Endothelial cell of umbilical vein (primary cell): ENCODE data around the gene AKNA. TPM values are rescaled to one million over a fixed set of nuclear protein-coding genes. Genes with fewer than 3 reads are reported as not detected.

Experiments
- BruUV-seq: library from RNA; stranded (reverse); fragments of 400-500 nt; replicated peaks from 2 replicates; lab custom pipeline; 2021; lab: Mats Ljungman, UMichigan
- CTCF ChIA-PET: fragments of 300-600, 350-600 bp; sonication (Branson Sonifier 250); formaldehyde crosslinking; loops from one replicate; lab custom pipeline; 2021; ENCODE audit warnings: antibody characterized with exemption, inconsistent platforms; lab: Charles Lee
- POLR2A ChIA-PET: fragments of 300-600, 350-600 bp; sonication (Branson Sonifier 250); formaldehyde crosslinking; loops from one replicate; lab custom pipeline; 2021; ENCODE audit warnings: antibody characterized with exemption, inconsistent platforms; lab: Charles Lee
- DNase-seq: peaks from one replicate; pipeline ENCODE4 v3.0.0-alpha.2; 2011; ENCODE audit warnings: low read depth, low spot score
- FAIRE-seq: peaks from 2 replicates; lab custom pipeline; 2011; peaks lifted over from hg19 to GRCh38; lab: Jason Lieb, UNC
- H2AFZ ChIP-seq: 2 replicates; pipeline ENCODE4 v1.6.0; 2012; ENCODE audit warnings: low read depth, low read length, control low read depth, inconsistent platforms
- H3K27ac ChIP-seq: 2 replicates; pipeline ENCODE4 v1.5.1; 2011; ENCODE audit warnings: low read depth, mild to moderate bottlenecking, control low read depth, low read length, moderate library complexity; ENCODE audit not compliant: insufficient read depth
- H3K27me3 ChIP-seq, 2 experiments: 2 replicates each; pipeline versions ENCODE4 v1.6.0 to v1.6.1; 2011; ENCODE audit warnings: low read length in 2 of 2, mixed read lengths in 1 of 2; ENCODE audit not compliant: control insufficient read depth in 2 of 2, insufficient read depth in 2 of 2
- H3K36me3 ChIP-seq, 2 experiments: 2 replicates in 1 of 2; 3 replicates in 1 of 2; pipeline ENCODE4 v1.5.1; 2011; ENCODE audit warnings: low read length in 2 of 2, mild to moderate bottlenecking in 1 of 2, moderate library complexity in 1 of 2; ENCODE audit not compliant: control insufficient read depth in 2 of 2, insufficient read depth in 2 of 2; ENCODE audit errors: extremely low read depth in 1 of 2
- H3K4me1 ChIP-seq: 3 replicates; pipeline ENCODE4 v1.5.1; 2011; ENCODE audit warnings: mild to moderate bottlenecking, low read length; ENCODE audit not compliant: control insufficient read depth, insufficient read depth; ENCODE audit errors: extremely low read depth
- H3K4me2 ChIP-seq: 2 replicates; pipeline ENCODE4 v1.6.1; 2011; ENCODE audit warnings: low read length, control low read depth, mixed read lengths; ENCODE audit not compliant: insufficient read depth
- H3K4me3 ChIP-seq, 3 experiments: fragments of 200-600 bp in 1 of 3; sonication (generic), shearing (Covaris generic) in 1 of 3; replicated peaks in 1 of 3; 2 replicates each; pipeline ENCODE4 v1.5.1; 2011 to 2016; ENCODE audit warnings: control low read depth in 3 of 3, low read length in 3 of 3, mild to moderate bottlenecking in 2 of 3, inconsistent platforms in 1 of 3, low read depth in 1 of 3, moderate library complexity in 1 of 3; ENCODE audit not compliant: insufficient read depth in 1 of 3
- H3K79me2 ChIP-seq: 2 replicates; pipeline ENCODE4 v1.6.0; 2012; ENCODE audit warnings: low read length, inconsistent platforms; ENCODE audit not compliant: control insufficient read depth, insufficient read depth
- H3K9ac ChIP-seq: replicated peaks from 2 replicates; pipeline ENCODE3; 2011; ENCODE audit warnings: low read length, control low read depth; ENCODE audit not compliant: insufficient read depth; ENCODE audit errors: extremely low read depth
- H3K9me1 ChIP-seq: replicated peaks from 3 replicates; pipeline ENCODE4 v1.6.0; 2011; ENCODE audit warnings: mild to moderate bottlenecking, low read length; ENCODE audit not compliant: control insufficient read depth, insufficient read depth; ENCODE audit errors: extremely low read depth
- H3K9me3 ChIP-seq: replicated peaks from 2 replicates; pipeline ENCODE4 v1.5.1; 2012; ENCODE audit warnings: low read length, inconsistent platforms; ENCODE audit not compliant: control insufficient read depth, insufficient read depth
- H4K20me1 ChIP-seq: replicated peaks from 2 replicates; pipeline ENCODE3; 2011; ENCODE audit warnings: mild to moderate bottlenecking, low read length; ENCODE audit not compliant: control insufficient read depth, insufficient read depth; ENCODE audit errors: extremely low read depth
- EZH2 ChIP-seq: IDR thresholded peaks from 2 replicates; pipeline ENCODE4 v1.6.1; 2012; ENCODE audit warnings: borderline replicate concordance, low read depth, mild to moderate bottlenecking, moderate library complexity, low read length, inconsistent platforms; ENCODE audit not compliant: severe bottlenecking
- FOS ChIP-seq: IDR thresholded peaks from 2 replicates; pipeline ENCODE4 v1.6.1; 2011; ENCODE audit warnings: mild to moderate bottlenecking, low read length, moderate library complexity, borderline replicate concordance; ENCODE audit not compliant: insufficient read depth
- GATA2 ChIP-seq: IDR thresholded peaks from 2 replicates; pipeline ENCODE4 v1.7.0; 2011; ENCODE audit warnings: low read depth, mild to moderate bottlenecking, moderate library complexity, mixed read lengths, low read length; ENCODE audit not compliant: insufficient read length, insufficient read depth
- JUN ChIP-seq: IDR thresholded peaks from 2 replicates; pipeline ENCODE4 v1.6.1; 2011; ENCODE audit warnings: borderline replicate concordance, low read depth; ENCODE audit not compliant: insufficient read length, insufficient read depth
- MYC ChIP-seq: IDR thresholded peaks from one replicate; pipeline ENCODE4 v1.6.1; 2011; ENCODE audit warnings: mild to moderate bottlenecking, low read depth, low read length
- POLR2A ChIP-seq: IDR thresholded peaks from 2 replicates; pipeline ENCODE4 v1.6.1; 2012; ENCODE audit warnings: low read depth, mild to moderate bottlenecking, control low read depth, low read length
- POLR2AphosphoS5 ChIP-seq: IDR thresholded peaks from 2 replicates; pipeline ENCODE4 v1.6.1; 2012; ENCODE audit warnings: low read depth, mild to moderate bottlenecking, control low read depth, low read length, moderate library complexity; ENCODE audit not compliant: insufficient read depth
- dilution Hi-C: fragments of 300-500 bp; cut with MboI; formaldehyde crosslinking; loops from one replicate; pipeline ENCODE4 v1.15.0; 2019; ENCODE audit warnings: low sequenced_read_pairs; ENCODE audit not compliant: extremely low pct_ligation_motif_present
- intact Hi-C: fragments of 100-400 bp; cut with micrococcal nuclease; formaldehyde crosslinking; loops from one replicate; pipeline ENCODE4 v1.10.0; 2022
- polyA plus RNA-seq, 4 experiments: library from polyadenylated mRNA; depleted of rRNA in 3 of 4; stranded (reverse) in 3 of 4; unstranded in 1 of 4; fragments of >200 nt; gene quantifications; 2 replicates each; pipeline versions ENCODE4 v1.2.1 to v1.2.3, GENCODE V29; 2011 to 2012; ENCODE audit warnings: missing spikeins in 1 of 4
- total RNA-seq: library from RNA; stranded (reverse); gene quantifications from 2 replicates; pipeline ENCODE4 v1.2.3, GENCODE V29; 2021
- TF ChIP-seq, protein P1 (sequence below): IDR thresholded peaks from 2 replicates; pipeline ENCODE4 v1.6.1; 2011; ENCODE audit not compliant: insufficient read depth, insufficient read length
- TF ChIP-seq, protein P2 (sequence below), 2 donors: IDR thresholded peaks; 1 replicate in 1 of 2; 2 replicates in 1 of 2; pipeline ENCODE4 v1.5.1; 2011; ENCODE audit warnings: low read length in 2 of 2, mild to moderate bottlenecking in 2 of 2, moderate library complexity in 2 of 2, control low read depth in 1 of 2, inconsistent platforms in 1 of 2, low read depth in 1 of 2; ENCODE audit not compliant: insufficient read depth in 1 of 2; ENCODE audit errors: extremely low read depth in 1 of 2

The AKNA gene
- total and polyA plus RNA-seq, 2 donors (not counting 3 experiments of a cell fraction or from before 2014, with no cell fraction given): 11.3 to 22.4 TPM

DNA sequence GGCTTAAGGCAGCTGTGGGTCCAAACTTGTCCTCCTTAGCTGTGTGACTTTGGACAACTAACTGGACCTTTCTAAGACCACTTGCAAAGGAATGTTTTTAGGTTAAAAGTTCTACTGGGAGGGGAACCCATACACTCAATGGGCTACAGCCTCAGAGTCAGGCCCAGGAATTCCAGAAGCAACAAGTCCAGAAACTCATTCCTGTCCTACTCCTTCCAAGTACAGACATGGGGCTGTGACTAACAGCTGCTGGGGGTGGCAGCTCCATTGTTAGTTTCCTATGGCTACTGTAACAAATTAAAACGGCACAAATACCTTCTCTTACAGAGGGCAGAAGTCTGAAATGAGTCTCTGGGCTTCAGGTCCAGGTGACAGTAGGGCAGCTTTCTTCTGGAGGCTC is 12.4 kb upstream of the AKNA start:
- BruUV-seq: no TSS peak
- DNase-seq (no peak), FAIRE-seq (no peak)

More for the DNA sequence above, 12.4 kb upstream of the AKNA start:
- Histone ChIP-seq H3K9ac (no peak overlapping the region), H3K4me2 (no peak overlapping the region), H3K9me3 (no peaks in the 10 kb centered on the region), H3K4me3 (no peak overlapping the region), H4K20me1 (no peaks in the 10 kb centered on the region), H3K4me1 (no peaks in the 10 kb centered on the region), H3K27me3 (no peaks in the 10 kb centered on the region), H3K79me2 (no peaks in the 10 kb centered on the region), H3K9me1 (no peaks in the 10 kb centered on the region), H3K36me3 (no peaks in the 10 kb centered on the region), H2AFZ (no peak overlapping the region), H3K27ac (no peak overlapping the region)
- TF ChIP-seq POLR2AphosphoS5 (no peak), FOS (no peak), MYC (no peak), EZH2 (no peak), JUN (no peak), GATA2 (no peak), POLR2A (no peak)
- TF ChIP-seq, protein P1, sequence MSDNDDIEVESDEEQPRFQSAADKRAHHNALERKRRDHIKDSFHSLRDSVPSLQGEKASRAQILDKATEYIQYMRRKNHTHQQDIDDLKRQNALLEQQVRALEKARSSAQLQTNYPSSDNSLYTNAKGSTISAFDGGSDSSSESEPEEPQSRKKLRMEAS: no peak
- TF ChIP-seq, protein P2, sequence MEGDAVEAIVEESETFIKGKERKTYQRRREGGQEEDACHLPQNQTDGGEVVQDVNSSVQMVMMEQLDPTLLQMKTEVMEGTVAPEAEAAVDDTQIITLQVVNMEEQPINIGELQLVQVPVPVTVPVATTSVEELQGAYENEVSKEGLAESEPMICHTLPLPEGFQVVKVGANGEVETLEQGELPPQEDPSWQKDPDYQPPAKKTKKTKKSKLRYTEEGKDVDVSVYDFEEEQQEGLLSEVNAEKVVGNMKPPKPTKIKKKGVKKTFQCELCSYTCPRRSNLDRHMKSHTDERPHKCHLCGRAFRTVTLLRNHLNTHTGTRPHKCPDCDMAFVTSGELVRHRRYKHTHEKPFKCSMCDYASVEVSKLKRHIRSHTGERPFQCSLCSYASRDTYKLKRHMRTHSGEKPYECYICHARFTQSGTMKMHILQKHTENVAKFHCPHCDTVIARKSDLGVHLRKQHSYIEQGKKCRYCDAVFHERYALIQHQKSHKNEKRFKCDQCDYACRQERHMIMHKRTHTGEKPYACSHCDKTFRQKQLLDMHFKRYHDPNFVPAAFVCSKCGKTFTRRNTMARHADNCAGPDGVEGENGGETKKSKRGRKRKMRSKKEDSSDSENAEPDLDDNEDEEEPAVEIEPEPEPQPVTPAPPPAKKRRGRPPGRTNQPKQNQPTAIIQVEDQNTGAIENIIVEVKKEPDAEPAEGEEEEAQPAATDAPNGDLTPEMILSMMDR (IDR thresholded peaks at IDR 0.05; ENCODE audit: extremely low read depth in 1 of 2, insufficient read depth in 1 of 2, low read depth in 1 of 2, low read length in 2 of 2): no peak
- intact Hi-C loops: no loop called here
- dilution Hi-C loops: no loop called here
- ChIA-PET CTCF (interaction anchor here (1.2 to 2.3 kb wide), 6 partner anchors 13 to 261 kb away, joined by 3 to 6 read pairs (median 4); partner anchors contain the start of gene AKNA), POLR2A (no interaction called here)
